Measurements from ENCODE around the gene FTCDNL1.

DNA sequence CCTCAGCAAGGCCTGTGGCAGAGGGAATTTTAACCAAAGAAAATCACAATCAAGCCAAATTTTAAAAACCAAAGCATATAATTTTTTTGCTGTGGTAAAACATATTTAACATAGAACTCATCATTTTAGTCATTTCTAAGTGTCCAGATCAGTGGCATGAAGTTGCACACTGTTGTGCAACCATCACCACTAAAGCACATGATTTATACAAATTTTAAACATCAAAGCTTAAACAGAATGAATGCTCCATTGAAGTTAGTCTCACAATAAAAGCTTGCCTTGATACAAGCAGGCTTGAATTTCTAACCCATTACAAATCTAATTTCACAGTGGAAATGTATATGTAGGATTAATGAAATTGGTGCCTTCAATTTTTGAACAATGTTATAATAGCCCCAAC, 31.2 kb downstream of the FTCDNL1 start:
- TF ChIP-seq POLR2A (IDR thresholded peaks at IDR 0.05; ENCODE audit: low read length) (no peak), GATA1 (IDR thresholded peaks at IDR 0.05; ENCODE audit: low read depth, low read length) (no peak)
